HG02571 (cell line): ENCODE results near the gene TMC3.

Experiments used
- ATAC-seq: cut with Tn5 transposase; IDR thresholded peaks from one replicate; pipeline ENCODE4 v1.9.1; 2021; ENCODE audit warnings: mild to moderate bottlenecking, moderate library complexity; ENCODE audit not compliant: unreplicated experiment

Gene TMC3

DNA sequence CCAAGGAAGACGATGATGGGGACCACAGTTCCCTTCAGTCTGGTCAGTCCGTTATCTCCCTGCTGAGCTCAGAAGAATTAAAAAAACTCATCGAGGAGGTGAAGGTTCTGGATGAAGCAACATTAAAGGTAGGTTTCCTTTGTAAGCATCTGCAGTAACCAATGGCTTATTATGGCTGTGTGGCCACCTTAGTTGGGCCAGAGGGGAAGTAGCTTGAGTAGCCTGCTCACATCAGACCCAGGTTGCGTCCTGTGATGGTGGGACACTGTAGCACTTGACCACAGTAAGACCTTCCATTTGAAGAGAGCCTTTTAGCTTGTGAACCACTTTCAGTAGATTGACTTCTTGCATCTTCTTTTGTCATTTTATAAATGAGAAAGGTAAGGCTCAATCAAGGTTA lies 72.6 kb downstream of the TMC3 start:
- ATAC-seq: peak; percentile 8

DNA sequence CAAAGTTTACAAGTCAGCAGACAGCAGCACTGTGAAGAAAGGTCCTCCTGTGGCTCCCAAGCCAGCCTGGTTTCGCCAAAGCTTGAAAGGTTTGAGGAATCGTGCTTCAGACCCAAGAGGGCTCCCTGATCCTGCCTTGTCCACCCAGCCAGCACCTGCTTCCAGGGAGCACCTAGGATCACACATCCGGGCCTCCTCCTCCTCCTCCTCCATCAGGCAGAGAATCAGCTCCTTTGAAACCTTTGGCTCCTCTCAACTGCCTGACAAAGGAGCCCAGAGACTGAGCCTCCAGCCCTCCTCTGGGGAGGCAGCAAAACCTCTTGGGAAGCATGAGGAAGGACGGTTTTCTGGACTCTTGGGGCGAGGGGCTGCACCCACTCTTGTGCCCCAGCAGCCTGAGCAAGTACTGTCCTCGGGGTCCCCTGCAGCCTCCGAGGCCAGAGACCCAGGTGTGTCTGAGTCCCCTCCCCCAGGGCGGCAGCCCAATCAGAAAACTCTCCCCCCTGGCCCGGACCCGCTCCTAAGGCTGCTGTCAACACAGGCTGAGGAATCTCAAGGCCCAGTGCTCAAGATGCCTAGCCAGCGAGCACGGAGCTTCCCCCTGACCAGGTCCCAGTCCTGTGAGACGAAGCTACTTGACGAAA lies 74.3 kb downstream of the TMC3 start:
- ATAC-seq: no peak

DNA sequence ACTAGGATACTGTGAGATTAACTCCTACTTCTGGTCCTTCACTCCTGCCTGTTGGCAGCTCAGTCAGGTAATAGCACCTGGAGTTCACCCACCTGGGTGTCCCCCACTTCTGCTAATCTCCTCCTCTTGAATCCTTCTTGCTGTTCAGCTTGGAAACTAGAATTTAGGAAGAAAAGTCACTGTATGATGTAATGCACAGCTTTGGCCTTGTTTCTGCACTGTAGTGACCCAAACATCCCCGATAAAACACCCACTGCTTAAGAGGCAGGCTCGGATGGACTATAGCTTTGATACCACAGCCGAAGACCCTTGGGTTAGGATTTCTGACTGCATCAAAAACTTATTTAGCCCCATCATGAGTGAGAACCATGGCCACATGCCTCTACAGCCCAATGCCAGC lies 74.9 kb downstream of the TMC3 start:
- no peak for ATAC-seq

DNA sequence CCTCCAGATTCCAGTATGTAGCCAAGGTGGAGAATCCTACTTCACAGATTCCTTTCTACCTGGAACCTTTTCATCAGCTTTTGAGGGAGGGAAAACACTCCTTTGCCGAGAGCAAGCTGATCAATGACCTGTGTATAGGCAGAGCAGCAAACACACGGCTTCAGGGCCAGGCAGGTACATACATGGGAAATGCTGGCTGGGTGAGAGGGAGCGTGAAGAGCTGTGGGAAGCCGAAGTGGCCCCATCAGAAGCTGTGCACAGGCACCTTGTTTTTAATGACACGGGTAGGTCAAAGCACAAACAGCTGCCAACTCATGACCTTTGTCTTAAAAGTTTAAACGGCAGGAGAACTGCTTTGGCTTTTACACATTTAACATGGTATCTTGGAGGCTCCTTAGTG lies 75.4 kb downstream of the TMC3 start:
- ATAC-seq: no peak

DNA sequence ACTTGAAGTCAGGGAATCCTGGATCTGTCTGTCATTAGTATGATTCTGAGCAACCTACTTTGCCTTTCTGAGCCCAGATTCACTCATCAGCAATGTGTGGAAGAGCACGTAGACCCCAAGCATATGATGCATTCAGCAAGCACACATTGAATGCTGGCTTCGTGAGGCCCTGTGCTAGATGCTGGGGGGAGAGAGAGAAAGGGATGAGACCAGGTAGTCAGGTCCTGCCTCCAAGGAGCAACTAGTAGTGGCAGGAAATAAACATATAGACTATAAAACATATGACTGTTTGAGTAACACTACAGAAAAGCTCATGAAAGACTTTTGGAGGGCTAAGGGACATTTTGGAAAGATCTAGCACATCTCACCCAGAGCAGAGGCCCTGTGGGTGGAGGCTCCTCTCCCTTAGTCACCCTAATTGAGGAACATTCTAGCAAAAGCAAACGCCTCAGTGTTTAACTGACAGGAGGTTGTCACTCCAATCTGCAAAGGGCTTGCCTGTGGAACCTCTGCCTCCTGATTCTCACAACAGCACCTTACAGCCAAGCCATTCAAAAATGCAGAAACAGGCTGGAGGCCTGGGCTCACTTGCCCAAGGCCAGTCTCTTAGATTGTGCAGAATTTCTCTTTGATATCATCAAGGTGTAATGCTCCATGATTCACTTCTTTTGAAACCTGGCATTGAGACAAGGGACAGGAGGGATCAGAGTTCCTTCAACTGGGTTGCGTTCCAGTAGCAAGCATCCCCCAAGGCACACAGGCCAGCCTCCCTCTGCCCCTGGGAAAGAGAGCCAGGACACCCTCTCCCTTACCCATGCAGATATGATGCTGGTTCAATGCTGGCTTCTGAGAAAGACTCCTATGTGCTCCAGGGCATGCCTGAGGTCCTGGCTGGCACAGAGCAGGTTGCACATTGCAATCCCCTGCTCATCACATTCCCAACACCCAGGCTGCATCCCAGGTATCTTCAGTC lies 76.1 kb downstream of the TMC3 start:
- no peak for ATAC-seq

DNA sequence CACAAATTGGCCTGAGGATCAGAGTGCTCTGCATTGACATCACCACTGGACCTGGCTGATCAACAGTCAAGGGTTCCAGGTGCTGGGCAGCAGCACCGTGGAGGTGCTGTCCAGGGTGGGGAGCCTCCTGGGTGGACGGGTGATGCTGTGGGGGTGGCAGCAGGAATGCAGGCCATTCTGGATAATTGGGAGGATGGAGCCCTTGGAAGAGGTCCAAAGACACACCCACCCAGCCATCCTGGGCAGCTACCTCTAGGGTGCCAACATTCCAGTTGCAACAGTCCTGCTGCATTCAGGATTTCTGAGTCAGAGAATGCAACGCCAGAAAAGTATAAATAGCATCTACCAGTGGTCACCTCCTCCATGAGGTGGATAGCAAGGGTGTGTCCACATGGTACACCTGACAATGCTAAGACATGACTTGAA lies 76.9 kb downstream of the TMC3 start:
- no peak for ATAC-seq

DNA sequence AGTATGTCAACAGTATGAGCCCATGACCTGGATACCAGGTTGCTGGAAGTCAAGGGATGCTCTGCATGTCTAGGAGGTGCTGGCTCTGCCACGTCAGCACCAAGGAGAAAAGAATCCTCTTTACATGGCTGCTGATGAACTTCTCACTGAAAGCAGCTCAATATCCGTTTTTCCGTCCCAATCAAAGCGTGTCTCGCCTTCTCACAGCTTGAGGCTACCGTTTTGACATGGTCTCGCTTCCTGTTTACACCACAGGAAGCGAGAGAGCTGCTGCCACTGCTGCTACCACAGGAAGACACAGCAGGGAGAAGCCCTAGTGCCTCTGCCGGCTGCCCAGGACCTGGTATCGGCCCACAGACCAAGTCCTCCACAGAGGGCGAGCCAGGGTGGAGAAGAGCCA lies 77.3 kb downstream of the TMC3 start:
- peak; percentile 44 for ATAC-seq

DNA sequence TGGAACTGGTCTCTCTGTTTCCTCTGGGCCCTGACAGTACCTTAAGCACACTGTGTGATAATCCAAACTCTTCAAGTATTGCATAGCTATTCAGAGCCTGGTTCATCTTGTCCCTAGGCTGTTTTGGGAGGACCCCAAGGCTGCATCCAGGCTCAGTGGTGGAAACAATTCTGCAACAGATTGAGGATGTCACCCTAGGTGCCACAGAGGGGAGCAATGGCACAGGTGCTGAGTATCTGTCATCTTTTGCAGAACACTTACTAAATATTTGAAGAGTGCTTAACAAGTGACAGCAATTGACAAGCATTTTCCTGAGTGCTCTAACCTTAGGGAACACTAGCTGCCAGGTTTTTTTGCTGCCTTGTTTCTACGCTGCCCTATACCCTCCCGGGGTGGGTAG lies 77.8 kb downstream of the TMC3 start:
- no peak for ATAC-seq

DNA sequence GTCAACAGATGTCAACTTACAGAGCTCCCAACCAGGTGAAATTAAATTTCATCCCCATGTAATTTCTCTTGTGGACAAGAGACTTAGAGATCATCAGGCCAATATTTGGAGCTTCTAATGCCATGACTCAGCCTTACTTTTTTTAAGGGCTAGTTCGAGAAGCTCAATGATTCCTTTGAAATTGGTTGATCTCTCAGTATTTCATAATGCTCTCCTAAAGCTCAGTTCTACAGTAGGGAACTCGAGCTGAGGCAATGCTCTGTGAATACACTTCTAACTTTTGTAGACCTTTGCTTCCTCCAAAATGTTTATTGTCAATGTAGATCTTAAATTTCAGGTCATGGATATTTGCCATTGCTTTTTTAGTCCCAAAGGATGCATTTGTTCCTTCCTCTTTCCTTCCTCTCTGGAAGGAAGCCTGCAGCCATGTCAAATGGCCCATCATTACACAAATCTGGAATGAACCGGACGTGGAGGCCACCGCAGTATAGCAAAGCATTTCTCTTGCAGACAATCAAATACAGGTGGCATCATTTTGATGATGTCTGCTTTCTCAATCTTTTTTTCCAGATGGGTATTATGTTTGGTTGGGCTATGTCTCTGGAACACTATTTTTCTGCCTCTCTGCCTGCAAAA lies 78.4 kb downstream of the TMC3 start:
- ATAC-seq: no peak

DNA sequence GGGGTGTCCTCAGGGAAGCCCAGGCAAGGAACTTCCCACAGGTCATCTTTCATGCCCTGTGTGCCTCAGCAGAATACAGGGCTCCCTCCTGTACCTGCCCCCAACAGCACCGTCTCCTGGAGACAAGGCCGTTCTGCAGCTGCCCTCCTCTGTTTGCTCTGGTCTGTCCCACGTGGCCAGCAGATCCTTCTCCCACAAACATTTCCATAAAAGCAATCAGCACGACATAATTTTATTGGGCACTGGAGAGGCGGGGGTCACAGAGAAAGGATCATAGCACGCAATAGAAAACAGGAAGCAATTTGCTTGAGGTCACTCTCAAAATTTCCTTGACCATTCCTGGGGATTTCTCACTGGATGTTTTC lies 79.5 kb downstream of the TMC3 start:
- ATAC-seq: no peak

DNA sequence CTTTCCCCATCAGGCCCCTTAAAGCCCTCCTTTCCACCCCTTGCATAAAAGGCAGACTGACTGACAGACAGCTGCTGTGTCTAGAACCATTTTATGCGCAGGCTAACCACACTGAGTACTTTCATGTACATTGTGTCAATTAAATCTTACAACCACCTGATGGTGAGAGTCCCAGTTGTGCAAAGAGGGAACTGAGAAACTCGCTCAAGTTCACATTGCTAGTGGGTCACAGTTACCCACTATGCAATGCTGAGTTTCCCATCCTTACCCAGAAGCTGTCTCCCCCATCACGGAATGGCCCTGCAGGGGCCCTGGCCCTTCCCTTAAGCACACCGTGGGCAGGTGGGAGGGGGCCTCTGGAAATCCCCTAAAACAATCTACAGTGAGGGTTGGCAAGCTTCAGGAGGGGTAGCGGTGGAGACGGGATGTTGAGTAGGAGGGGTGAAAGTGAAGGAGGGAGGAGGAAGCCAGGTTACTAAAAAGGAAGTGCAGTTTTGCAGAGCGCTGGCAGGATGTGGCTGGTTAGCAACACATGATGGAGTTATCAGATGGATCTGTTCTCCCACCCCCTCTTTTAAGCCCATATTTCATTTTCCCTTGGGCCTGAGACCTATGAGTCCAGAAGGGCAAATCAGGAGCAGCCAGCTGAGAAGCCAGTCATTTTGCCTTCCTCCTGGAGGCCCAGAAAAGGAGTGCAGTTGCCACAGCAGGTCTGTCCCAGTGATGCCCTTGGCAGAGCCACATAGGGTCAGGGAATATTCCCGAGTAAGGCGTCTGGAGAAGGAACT lies 80.1 kb downstream of the TMC3 start:
- ATAC-seq: peak; percentile 64

DNA sequence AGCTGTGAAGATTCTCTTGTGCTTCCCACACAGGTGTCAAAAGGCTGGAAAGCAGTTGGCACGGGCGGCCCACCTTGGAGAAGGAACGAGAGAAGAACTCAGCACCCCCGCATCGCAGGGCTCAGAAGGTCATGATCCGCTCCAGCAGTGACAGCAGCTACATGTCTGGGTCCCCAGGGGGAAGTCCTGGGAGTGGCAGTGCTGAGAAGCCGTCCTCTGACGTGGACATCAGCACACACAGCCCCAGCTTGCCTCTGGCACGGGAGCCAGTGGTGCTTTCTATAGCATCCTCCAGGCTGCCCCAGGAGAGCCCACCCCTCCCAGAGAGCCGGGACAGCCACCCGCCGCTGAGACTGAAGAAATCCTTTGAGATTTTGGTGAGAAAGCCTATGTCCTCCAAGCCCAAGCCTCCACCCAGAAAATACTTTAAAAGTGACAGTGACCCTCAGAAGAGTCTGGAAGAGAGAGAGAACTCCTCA lies 81.5 kb downstream of the TMC3 start:
- peak; percentile 30 for ATAC-seq

DNA sequence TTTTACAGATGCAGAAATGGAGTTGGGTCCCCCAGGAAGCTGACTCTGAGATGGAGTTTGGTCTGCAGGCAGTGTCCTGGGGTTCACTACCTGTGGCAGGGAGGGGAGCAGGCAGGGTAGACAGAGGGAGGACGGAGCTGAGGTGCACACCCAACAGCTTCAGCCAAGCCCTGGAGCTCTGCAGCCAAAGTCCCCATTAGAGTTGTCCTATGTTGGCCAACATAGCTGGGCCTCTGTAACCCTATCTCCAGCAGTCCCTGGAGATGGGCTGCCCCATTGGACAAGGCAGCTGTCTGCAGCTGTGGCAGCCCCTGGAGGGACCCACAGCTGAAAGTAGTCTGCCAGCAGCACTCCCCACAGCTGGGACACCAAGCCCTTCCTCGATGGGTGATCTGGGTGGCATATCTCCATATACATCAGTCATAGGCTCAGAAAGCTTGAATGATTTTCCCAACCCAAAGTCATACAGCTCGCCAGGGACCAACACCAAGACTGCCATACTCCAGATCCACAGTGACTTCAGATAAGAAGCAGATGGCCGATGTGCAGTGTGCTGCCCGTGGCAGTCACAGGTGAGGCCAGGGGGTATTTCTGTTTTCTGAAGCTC lies 82.0 kb downstream of the TMC3 start:
- ATAC-seq: no peak

DNA sequence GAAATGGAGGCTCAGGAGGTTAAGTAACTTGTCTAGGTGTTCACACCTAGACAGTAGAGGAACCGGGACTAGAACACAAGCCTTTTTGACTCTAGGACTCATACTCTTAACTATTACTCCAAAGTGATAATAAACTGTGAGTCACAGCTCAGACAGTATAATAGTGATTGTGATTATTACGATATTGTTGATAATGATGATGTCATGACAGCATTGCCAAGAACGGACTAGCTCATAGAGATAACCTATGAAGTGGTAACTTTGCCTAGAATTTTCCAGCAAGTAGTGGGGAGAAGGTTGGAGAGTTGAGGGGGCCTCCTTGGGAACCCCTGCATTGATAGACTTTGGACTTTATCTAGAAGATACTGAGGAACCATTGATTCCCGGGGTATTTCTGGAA lies 84.1 kb downstream of the TMC3 start:
- ATAC-seq: no peak

DNA sequence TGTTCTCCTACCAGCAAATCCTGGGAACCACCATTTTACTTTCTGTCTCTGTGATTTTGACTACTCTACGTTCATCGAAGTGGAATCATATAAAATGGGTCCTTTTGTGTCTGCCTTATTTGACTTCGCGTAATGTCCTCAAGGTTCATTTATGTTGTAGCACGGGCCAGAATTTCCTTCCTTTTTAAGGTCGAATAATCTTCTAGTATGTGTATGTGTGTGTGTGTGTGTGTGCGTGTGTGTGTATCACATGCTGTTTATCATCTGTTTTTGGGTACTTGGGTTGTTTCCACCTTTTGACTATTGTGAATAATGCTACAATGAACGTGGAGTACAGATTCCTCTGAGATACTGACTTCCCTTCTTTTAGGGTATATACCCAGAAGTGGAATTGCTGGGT lies 85.4 kb downstream of the TMC3 start:
- no peak for ATAC-seq

DNA sequence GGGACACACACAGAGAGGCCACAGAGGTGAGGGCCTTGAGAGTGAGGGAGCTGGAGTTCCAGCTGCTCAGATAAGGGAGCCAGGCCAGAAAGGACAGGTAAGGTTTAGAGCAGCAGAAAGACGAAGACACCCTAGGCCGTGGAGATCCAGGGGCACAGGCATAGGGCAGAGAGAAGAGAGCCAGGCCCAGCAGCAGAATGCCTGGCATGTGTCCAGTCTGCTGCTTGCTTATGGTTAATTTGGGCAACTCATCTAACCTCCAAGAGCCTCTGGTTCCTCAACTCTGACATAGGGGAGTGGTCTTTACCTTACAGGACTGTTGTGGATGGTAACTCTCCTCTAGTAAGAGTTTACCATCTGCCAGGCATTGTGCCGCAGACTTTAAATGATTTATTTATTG lies 86.0 kb downstream of the TMC3 start:
- no peak for ATAC-seq

DNA sequence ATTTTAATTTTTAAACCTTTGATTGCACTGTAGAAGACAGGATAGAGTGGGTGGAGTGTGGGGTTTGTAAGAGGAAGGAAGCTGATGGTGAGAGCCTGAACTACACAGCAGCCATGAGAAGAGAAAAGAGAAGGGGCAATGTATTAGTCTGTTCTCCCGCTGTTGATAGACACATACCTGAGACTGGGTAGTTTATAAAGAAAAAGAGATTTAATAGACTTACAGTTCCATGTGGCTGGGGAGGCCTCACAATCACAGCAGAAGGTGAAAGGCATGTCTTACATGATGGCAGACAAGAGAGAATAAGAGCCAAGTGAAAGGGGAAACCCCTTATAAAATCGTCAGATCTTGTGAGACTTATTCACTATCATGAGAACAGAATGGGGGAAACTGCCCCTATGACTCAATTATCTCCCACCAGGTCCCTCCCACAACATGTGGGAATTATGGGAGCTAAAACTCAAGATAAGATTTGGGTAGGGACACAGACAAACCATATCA lies 87.3 kb downstream of the TMC3 start:
- no peak for ATAC-seq

DNA sequence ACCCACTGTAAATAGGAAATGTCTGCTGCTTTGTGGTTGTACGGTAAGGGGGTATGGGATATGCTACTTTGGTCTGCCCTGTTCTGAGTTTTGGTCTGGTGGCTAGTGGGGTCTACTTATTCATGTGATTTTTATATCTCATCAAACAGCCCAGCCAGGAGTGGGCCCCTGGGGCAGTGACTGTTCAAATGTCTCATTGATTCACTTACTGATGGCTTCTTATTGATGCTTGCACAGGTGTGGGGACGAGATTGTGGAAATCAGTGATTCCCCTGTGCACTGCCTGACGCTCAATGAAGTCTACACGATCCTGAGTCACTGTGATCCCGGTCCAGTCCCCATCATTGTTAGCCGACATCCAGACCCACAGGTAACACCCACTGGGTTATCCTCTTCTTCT lies 88.6 kb downstream of the TMC3 start:
- no peak for ATAC-seq

DNA sequence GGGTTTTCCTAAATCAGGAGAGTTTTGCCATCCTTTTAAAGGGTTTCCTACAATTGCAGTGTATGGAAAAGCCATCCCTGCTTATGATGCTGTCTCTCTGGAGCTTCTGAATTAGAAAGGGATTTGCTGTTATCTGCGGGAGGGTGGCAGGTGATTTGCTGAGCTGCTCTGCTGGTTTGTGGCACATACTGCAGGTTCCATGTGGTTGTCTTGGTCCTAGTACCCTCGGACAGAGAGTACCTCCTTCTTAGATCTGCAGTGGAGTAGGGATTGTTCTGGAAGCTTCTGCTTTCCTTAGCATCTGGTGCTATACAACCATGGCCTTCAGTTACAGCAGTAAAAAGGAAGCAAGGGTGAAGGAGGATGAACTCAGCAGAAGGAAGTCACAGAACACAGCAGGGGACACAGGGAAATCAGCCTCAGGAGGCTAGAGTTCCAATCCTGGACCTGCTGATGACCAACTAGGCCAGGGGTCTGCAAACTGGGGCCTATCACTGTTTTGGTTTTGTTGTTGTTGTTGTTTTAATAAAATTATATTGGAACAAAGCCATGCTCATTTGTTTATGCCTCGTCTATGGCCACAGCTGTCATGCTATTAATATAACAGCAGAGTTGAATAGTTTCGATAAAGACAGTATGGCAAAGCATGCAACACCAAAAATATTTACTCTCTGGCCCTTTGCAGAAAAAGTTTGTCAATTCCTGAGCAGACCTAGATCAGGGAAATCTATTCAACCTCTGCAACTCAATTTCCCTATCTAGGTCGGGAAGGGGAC lies 89.6 kb downstream of the TMC3 start:
- no peak for ATAC-seq

DNA sequence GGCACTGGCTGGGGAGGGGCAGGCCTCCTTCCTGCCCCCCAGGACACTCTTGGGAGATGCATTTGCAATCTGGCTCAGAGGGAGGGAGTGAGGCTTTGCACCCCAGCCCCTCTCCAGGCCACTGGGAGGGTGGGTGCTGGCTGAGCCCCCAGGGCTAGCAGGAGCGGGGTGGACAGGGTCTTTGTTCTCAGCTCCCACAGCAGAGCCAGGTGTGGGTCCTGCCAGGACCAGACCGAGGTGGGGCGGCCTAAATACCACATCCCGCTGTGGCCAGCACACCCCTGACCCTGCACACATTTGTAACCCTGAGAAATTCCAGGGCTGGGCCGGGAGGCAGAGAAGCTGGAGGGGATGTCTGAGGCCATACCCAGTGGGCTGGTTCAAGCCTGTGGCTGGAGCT lies 91.1 kb downstream of the TMC3 start:
- no peak for ATAC-seq
